Lung (tissue), 16 donors: ENCODE data around the gene SPATA24. TPM values are rescaled to one million over a fixed set of nuclear protein-coding genes. Genes with fewer than 3 reads are reported as not detected.
A peak's percentile ranks its signal among the peaks of the same experiment; 100 is the strongest.

ENCODE experiments used
- ATAC-seq: fragments of 200-7000 bp; cut with Tn5 transposase; one replicate; pipeline ENCODE4 v1.9.1; 2020; ENCODE audit warnings: moderate number of reproducible peaks; ENCODE audit not compliant: insufficient read depth, low FRiP score
- DNase-seq, 3 donors: peaks; one replicate each; pipeline ENCODE4 v3.0.0-alpha.2; 2013 to 2017
- H3K27ac ChIP-seq, 2 donors: one replicate each; pipeline ENCODE4 v1.5.1; 2013; ENCODE audit warnings: mild to moderate bottlenecking in 2 of 2, moderate library complexity in 2 of 2, control low read depth in 1 of 2, inconsistent platforms in 1 of 2, low read depth in 1 of 2, low read length in 1 of 2
- H3K27me3 ChIP-seq, 3 donors: one replicate each; pipeline ENCODE4 v1.5.1; 2013; ENCODE audit warnings: low read length in 2 of 3; ENCODE audit not compliant: control insufficient read depth in 3 of 3, insufficient read depth in 3 of 3
- H3K36me3 ChIP-seq, 4 donors: one replicate each; pipeline ENCODE4 v1.5.1; 2013; ENCODE audit warnings: low read length in 4 of 4, mild to moderate bottlenecking in 1 of 4, moderate library complexity in 1 of 4; ENCODE audit not compliant: control insufficient read depth in 4 of 4, insufficient read depth in 4 of 4
- H3K4me1 ChIP-seq, 5 donors: one replicate each; pipeline ENCODE4 v1.5.1; 2013; ENCODE audit warnings: low read length in 5 of 5, mild to moderate bottlenecking in 2 of 5, moderate library complexity in 1 of 5; ENCODE audit not compliant: control insufficient read depth in 5 of 5, insufficient read depth in 5 of 5
- H3K4me3 ChIP-seq: one replicate; pipeline ENCODE4 v1.5.1; 2013; ENCODE audit warnings: mild to moderate bottlenecking, control low read depth, moderate library complexity
- H3K9ac ChIP-seq, 2 donors: one replicate each; pipeline ENCODE4 v1.5.1; 2013; ENCODE audit warnings: low read length in 2 of 2, control low read depth in 1 of 2; ENCODE audit not compliant: insufficient read depth in 1 of 2
- H3K9me3 ChIP-seq, 4 donors: one replicate each; pipeline ENCODE4 v1.5.1; 2013; ENCODE audit warnings: low read length in 3 of 4, mild to moderate bottlenecking in 1 of 4, moderate library complexity in 1 of 4; ENCODE audit not compliant: control insufficient read depth in 4 of 4, insufficient read depth in 3 of 4
- WGBS, 2 donors: extraction: QIAGEN DNeasy Blood & Tissue Kit; methylation state at CpG; one replicate each; pipeline ENCODE4 v1.1.7; 2013; 5-methylcytosine and 5-hydroxymethylcytosine counted together
- long read RNA-seq, 5 donors: transcript quantifications; one replicate each; lab custom pipeline, GENCODE V29; 2026
- polyA plus RNA-seq, 2 donors: library from polyadenylated mRNA; stranded (reverse); fragments of 200-250 nt; gene quantifications; one replicate each; pipeline ENCODE4 v1.2.1, GENCODE V29; 2013
- total RNA-seq, 2 donors: library from RNA; depleted of rRNA in 1 of 2; stranded (reverse); fragments of >200 nt in 1 of 2; gene quantifications; one replicate each; pipeline ENCODE4 v1.2.1, GENCODE V29; 2014 to 2021
- TF ChIP-seq, protein P1 (sequence below): IDR thresholded peaks from 2 replicates; pipeline ENCODE4 v1.5.1; 2012; ENCODE audit warnings: mild to moderate bottlenecking; ENCODE audit errors: control extremely low read depth, extremely low read depth
- donor health status: control.
- donor health status: control.
- donor health status: Bipolar disorder and iron deficiency.
- donor health status: healthy.
- donor health status: DM: yes; HTN: yes; CAD: no.

Gene SPATA24, protein sequence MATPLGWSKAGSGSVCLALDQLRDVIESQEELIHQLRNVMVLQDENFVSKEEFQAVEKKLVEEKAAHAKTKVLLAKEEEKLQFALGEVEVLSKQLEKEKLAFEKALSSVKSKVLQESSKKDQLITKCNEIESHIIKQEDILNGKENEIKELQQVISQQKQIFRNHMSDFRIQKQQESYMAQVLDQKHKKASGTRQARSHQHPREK
- 1 to 10 TPM; 4.2 to 5.8 TPM for total RNA-seq
- 10 to 100 TPM in 1 of 2 donors, 1 to 10 TPM in 1; 6.6 to 11.1 TPM for polyA plus RNA-seq
- long read RNA-seq, donor 1, partial matches to known transcripts: 0 of 3 reads
- long read RNA-seq, donor 1, other reads (novel, unspliced or antisense): 0 of 3 reads
- long read RNA-seq, donor 2, partial matches to known transcripts: 0 of 1 reads
- long read RNA-seq, donor 2, other reads (novel, unspliced or antisense): 0 of 1 reads
- long read RNA-seq, donor 3, partial matches to known transcripts: 0 of 5 reads
- long read RNA-seq, donor 3, other reads (novel, unspliced or antisense): 0 of 5 reads
- long read RNA-seq, donor 4, partial matches to known transcripts: 0 of 1 reads
- long read RNA-seq, donor 4, other reads (novel, unspliced or antisense): 0 of 1 reads
- long read RNA-seq, donor 5, partial matches to known transcripts: 0 of 2 reads
- long read RNA-seq, donor 5, other reads (novel, unspliced or antisense): 0 of 2 reads

DNA sequence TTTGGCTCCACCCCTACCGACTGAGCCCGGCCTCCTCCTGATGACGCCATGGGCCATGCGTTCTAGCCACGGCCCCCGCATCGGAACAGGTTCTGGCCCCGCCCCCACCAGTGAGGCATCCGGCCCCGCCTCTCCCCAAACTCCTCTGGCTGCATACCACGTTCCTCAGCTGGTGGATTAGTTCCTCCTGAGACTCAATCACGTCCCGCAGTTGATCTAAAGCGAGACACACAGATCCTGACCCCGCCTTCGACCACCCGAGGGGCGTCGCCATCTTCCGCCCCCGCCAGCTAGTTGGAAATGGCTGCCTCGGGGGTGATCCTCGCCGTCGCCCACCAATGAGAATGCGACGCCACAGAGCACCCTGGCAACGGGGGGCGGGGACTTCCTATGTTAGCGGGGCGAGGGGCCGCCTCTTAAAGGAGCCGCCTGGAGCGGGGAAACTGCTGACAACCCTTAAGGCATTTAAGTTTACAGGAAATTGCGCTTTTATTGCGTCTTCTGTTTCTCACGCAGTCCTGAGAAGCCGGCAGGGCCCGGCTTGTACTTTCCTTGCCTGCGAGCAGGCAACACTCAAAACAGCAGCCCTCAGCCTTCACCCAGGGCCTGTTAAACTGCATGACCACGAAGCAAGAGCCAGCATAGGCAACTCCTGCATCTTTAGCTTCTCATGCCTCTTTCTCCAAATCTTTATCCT is at the start of gene SPATA24:
Gene SPATA24, minus strand, starts transcription at position 303 of the 697 bp plus-strand sequence. Its CDS starts 29 bp downstream, at position 274.
- peak within 1 kb of the TSS; percentile 41 for H3K4me3 ChIP-seq
- H3K4me1 ChIP-seq: peaks cover 0 to 12% (median 6%) of the 10 kb centered on the region in 5 donors
- no peaks in the 10 kb centered on the region for H3K36me3 ChIP-seq
- TF ChIP-seq, protein P1, sequence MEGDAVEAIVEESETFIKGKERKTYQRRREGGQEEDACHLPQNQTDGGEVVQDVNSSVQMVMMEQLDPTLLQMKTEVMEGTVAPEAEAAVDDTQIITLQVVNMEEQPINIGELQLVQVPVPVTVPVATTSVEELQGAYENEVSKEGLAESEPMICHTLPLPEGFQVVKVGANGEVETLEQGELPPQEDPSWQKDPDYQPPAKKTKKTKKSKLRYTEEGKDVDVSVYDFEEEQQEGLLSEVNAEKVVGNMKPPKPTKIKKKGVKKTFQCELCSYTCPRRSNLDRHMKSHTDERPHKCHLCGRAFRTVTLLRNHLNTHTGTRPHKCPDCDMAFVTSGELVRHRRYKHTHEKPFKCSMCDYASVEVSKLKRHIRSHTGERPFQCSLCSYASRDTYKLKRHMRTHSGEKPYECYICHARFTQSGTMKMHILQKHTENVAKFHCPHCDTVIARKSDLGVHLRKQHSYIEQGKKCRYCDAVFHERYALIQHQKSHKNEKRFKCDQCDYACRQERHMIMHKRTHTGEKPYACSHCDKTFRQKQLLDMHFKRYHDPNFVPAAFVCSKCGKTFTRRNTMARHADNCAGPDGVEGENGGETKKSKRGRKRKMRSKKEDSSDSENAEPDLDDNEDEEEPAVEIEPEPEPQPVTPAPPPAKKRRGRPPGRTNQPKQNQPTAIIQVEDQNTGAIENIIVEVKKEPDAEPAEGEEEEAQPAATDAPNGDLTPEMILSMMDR: peak; percentile 3
- peak within 1 kb of the TSS; percentile 84 to 91 for H3K27ac ChIP-seq
- H3K9ac ChIP-seq: peak within 1 kb of the TSS; percentile 34 to 82
- 0 to 1% methylated on average over 41 of the region's 41 CpGs for WGBS, 2 donors
- ATAC-seq: peak; percentile 94
- DNase-seq: peak; percentile 99
- H3K27me3 ChIP-seq: no peaks in the 10 kb centered on the region
- H3K9me3 ChIP-seq: no peaks in the 10 kb centered on the region

DNA sequence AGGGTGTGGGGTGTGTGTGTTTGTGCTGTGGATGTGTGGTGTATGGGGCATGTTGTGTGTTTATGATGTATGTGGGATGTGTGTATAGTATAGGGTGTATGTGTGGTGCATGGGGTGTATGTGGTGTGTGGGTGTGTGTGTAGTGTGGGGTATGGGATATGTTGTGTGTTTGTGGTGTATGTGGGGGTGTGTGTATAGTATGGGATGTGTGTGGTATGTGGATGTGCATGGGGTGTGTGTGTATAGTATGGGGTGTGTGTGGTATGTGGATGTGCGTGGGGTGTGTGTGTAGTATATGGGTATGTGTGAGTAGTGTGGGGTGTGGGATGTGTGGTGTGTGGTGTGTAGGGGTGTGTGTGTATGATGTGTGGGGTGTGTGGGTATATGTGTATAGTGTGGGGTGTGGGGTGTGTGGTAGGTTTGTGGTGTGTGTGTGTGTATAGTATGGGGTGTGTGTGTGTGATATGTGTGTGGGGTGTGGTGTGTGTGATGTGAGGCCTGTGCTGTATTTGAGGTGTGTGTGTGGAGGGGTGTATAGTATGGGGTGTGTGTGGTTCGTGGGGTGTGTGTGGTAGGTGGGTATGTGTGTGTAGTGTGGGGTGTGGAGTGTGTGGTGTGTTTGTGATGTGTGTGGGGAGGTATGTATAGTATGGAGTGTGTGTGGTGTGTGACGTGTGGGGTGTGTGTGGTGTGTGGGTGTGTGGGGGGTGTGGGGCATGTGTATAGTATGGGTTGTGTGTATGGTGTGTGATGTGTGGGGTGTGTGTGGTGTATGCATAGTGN is 48.2 kb upstream of the SPATA24 start:
- H3K36me3 ChIP-seq: peaks cover 0 to 25% (median 0%) of the 10 kb centered on the region in 4 donors
- H3K9me3 ChIP-seq: peaks cover 0 to 2% (median 0%) of the 10 kb centered on the region in 4 donors
- TF ChIP-seq, protein P1: no peak
- no peak overlapping the region for H3K9ac ChIP-seq
- H3K4me3 ChIP-seq: no peak overlapping the region
- ATAC-seq: no peak
- no peak for DNase-seq
- no peaks in the 10 kb centered on the region for H3K27me3 ChIP-seq
- WGBS, 2 donors: 80 to 84% methylated on average over 3 of the region's 3 CpGs
- peaks cover 0 to 2% (median 0%) of the 10 kb centered on the region in 5 donors for H3K4me1 ChIP-seq
- no peak overlapping the region for H3K27ac ChIP-seq

DNA sequence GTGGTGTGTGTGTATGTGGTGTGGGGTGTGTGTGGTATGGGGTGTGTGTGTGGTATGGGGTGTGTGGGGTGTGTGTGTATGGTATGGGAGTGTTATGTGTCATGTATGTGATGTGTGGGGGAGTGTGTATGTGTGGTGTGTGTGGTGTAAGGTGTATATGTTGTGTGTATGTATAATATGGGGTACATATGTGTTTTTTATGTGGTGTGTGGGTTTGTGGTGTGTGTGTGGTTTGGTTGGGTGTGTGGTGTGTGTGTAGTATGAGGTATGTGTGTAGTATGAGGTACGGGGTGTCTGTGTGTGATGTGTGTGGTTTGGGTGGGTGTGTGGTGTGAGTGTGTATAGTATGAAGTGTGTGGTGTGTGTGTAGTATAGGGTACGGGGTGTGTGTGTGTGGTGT is 47.3 kb upstream of the SPATA24 start:
- H3K4me3 ChIP-seq: no peak overlapping the region
- H3K27ac ChIP-seq: peak overlapping the region in 1 of 2 donors; percentile 27
- no peaks in the 10 kb centered on the region for H3K27me3 ChIP-seq
- DNase-seq: no peak
- peaks cover 0 to 2% (median 0%) of the 10 kb centered on the region in 4 donors for H3K9me3 ChIP-seq
- WGBS, 2 donors: 93 to 94% methylated on average over 2 of the region's 2 CpGs
- ATAC-seq: no peak
- no peak overlapping the region for H3K9ac ChIP-seq
- TF ChIP-seq, protein P1: no peak
- peaks cover 0 to 25% (median 0%) of the 10 kb centered on the region in 4 donors for H3K36me3 ChIP-seq
- peaks cover 0 to 4% (median 0%) of the 10 kb centered on the region in 5 donors for H3K4me1 ChIP-seq
